ENCODE results near the gene TMBIM1. TPM values are rescaled to one million over a fixed set of nuclear protein-coding genes. Genes with fewer than 3 reads are reported as not detected.
A peak's percentile ranks its signal among the peaks of the same experiment; 100 is the strongest.

The TMBIM1 gene
- total and polyA plus RNA-seq, 9 of the 15 experiments (the other 6 are each of a cell fraction or from before 2014, with no cell fraction given): 14.2 to 105 (median 47.0) TPM

GRCh38 chr2:218326315-218326714 lies 34.0 kb upstream of the TMBIM1 start:
- Histone ChIP-seq H3K79me2 (ENCODE audit: control insufficient read depth, insufficient read depth, low read length) (peaks cover 34% of the 10 kb centered on the region), H3K4me2 (ENCODE audit: insufficient read depth, low read length) (no peak overlapping the region), H3K4me3 (no peak overlapping the region), H3K9me3 (replicated peaks; ENCODE audit: control insufficient read depth, insufficient read depth, low read depth, low read length) (no peaks in the 10 kb centered on the region), H3K4me1 (replicated peaks in 1 of 2; ENCODE audit: control insufficient read depth in 2 of 2, insufficient read depth in 2 of 2, low read length in 2 of 2) (peaks cover 41 to 42% of the 10 kb centered on the region in 2 experiments), H3K9ac (ENCODE audit: insufficient read depth in 1 of 2, low read depth in 2 of 2, low read length in 2 of 2) (no peak overlapping the region; a peak in 1 of 4 replicates), H3K27ac (ENCODE audit: extremely low read depth, low read depth, low read length) (no peak overlapping the region), H3K27me3 (ENCODE audit: control insufficient read depth in 2 of 2, insufficient read depth in 2 of 2, low read length in 2 of 2) (no peaks in the 10 kb centered on the region), H4K20me1 (replicated peaks; ENCODE audit: control insufficient read depth, insufficient read depth, low read length) (no peaks in the 10 kb centered on the region), H2AFZ (ENCODE audit: low read depth, low read length) (no peak overlapping the region), H3K36me3 (ENCODE audit: control insufficient read depth, insufficient read depth, low read length) (0 out of 3 replicates have a peak, but pooled peaks cover 2% of the 10 kb centered on the region), H3K9me1 (ENCODE audit: control insufficient read depth, insufficient read depth, low read length) (no peaks in the 10 kb centered on the region)
- DNase-seq (ENCODE audit: extremely low read depth in 1 of 4, low spot score in 3 of 4) (no peak), ATAC-seq (no peak), FAIRE-seq (no peak)
- intact Hi-C loops (cut with micrococcal nuclease) (no loop called here), in situ Hi-C loops (cut with MboI) (no loop called here)
- POLR2A ChIA-PET: no interaction called here
- CTCF ChIA-PET (ENCODE audit: low intra/inter-chr PET ratio): no interaction called here
- no TSS peak for BruUV-seq (replicated peaks)
- 55% methylated on average over 2 of the region's 2 CpGs for WGBS (ENCODE audit: insufficient coverage, low coverage, missing lambda C conversion rate)
- TF ChIP-seq CREM (IDR thresholded peaks at IDR 0.05; ENCODE audit: low read depth): no peak
- no peak for TF ChIP-seq AFF1 (IDR thresholded peaks at IDR 0.05; ENCODE audit: low read depth in 1 of 2, partially characterized antibody in 2 of 2)
- no peak for TF ChIP-seq SNIP1 (IDR thresholded peaks at IDR 0.05; ENCODE audit: low read depth)
- TF ChIP-seq NKRF (IDR thresholded peaks at IDR 0.05; ENCODE audit: borderline replicate concordance): no peak
- no peak for TF ChIP-seq KLF1 (tag; IDR thresholded peaks at IDR 0.05)
- peak; percentile 40; the same call in 1 of the 2 replicates for TF ChIP-seq ESRRA (IDR thresholded peaks at IDR 0.05; ENCODE audit: borderline replicate concordance, low read depth)
- TF ChIP-seq CHD2 (IDR thresholded peaks at IDR 0.05; ENCODE audit: low read depth, low read length): no peak
- TF ChIP-seq BRD4 (IDR thresholded peaks at IDR 0.05): no peak
